HG02798 (cell line): Measurements from ENCODE around the gene SORL1.

Experiments
- ATAC-seq: cut with Tn5 transposase; IDR thresholded peaks from one replicate; pipeline ENCODE4 v1.9.1; 2021; ENCODE audit warnings: mild to moderate bottlenecking; ENCODE audit not compliant: unreplicated experiment, poor library complexity

SORL1 gene

DNA sequence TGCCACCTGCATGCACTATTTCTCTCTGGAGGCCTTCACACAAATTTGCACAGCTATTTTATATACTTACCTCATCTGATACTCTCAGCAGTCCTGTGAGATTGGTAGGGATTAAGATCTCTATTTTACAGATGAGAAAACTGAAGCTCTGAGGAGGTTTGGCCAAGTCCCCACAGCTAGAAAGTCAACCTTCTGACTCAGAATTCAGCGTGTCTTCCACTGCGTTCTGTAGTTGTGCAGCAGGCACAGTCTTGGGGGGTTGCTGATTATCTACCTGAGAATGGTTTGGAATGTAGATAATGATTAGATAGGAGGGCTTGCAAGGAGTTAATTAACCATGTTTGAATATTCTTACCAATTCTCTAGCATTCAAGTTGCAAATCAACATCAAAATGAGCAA lies 2.5 kb upstream of the SORL1 start:
- ATAC-seq = no peak

- no peak for ATAC-seq
Measured at GRCh38 chr11:121450401-121450800, 1.7 kb upstream of the SORL1 start.

DNA sequence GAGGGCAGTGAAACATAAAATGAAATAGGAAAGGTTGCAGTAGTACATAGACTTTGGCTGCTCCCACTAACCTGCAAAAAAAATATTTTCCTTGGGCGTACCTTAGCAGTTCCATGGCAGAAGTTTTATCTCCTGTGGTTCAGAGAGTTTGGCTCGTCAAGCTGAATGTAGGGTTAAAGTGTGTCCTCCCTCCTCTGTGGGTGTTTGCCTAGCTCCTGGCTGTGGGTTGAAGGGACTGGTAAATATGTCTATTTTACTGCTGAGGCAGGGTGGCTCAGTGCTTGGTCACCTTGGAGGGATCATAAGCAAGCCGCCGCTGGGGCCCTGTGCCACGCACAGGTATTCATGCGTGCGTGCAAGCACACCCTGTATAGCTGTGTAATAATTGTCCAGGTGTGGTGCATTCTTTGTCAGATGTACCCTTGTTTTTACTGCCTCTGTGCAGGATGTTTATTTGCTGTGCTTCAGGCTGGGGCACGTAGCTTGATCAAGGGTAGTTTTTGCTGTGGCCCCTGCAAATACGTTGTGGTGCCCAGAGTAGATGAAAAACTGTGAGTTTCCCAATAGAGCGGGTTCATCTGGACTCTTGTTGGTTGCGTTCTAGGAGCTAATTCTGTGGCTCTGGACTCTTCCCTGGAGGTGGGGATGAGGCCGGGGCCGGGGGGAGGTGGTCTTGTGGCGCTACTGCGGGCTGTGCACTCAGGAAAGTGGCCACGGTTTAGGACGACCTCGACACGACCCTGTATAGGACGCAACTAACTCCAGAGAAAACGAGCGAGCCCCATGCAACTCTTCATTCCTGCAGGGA lies 732 bp upstream of the SORL1 start:
- ATAC-seq = peak; percentile 0

DNA sequence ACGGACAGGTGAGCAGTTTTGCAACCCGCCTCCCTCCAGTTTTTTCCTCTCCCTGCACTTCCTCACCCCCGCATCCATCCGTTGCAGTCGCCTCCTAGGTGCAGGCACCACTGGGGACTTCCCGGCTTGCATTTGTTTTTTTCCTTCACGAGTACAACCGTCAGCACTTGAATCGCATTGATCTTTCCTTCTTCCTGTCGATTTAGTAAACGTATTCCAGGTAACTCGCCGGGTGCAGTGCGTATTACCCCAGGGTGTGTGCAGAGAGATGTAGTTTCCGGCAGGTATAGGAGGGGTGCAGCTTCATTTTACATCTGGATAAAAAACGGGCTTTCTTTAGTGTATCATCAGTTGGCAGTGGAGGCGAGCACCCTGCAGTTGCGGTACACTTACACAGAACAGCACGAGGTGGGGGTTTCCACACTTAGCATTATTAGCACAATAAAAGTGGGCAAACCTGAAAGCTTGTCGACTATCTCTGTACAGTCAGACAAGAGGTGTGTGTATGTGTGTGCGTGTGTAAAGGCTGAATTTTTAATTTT lies 566 bp downstream of the SORL1 start, which contains the start of gene SORL1-AS1:
SORL1-AS1 (minus strand) TSS at position 359 of the 542 bp plus-strand sequence.
- peak; percentile 20 for ATAC-seq

- no peak for ATAC-seq
Measured at GRCh38 chr11:121453589-121454299, 1.6 kb downstream of the SORL1 start.

- no peak for ATAC-seq
Measured at GRCh38 chr11:121455115-121455514, 3.0 kb downstream of the SORL1 start.

DNA sequence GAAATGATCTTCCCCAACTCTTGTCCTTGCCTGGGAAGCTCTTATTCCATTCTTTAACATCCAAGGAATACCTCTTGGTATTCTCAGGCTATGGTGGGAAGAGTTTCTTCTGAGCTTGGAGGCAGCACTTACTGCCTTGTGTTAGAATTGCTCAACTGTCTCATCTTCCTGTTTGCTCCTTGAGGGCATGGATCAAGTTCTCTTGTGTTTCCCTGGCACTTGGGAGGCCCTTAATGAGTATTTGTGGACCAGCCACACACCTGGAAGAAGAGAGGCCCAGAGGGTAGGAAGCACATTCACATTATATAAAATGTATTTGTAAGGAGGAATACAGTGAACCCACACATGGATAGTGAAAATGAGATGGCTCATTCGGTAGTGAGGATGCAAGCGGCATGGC lies 4.0 kb downstream of the SORL1 start:
- ATAC-seq = no peak

DNA sequence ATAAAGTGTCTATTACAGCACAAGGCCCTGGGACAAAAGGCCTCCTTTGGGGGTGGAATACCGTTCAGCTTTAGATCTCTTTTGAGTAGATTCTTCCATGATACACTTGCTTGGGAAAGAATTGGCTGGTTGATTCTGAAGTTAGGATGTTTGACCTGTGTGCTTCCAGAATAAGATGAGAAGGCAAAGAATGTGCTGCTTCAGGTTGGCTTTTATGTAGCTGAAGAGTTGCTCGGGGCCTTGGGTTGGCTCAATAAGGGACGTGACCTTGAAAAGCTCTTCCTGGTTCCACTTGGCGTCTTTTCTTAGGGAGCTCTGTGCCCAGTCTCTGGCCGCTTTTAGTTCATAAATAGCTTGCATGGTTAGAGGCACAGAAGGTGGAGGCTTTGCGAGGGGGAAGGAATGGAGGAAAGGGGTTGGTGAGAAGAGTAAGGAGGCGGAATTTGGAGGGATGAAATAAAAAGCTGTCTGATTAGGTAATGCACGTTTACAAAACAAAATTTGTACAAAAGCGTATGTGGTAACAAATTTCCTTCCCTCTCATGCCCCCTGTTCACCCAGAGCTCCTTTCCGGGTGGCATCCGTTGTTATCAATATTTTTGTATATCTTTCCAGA lies 4.8 kb downstream of the SORL1 start:
- no peak for ATAC-seq

GRCh38 chr11:121458551-121458950 lies 6.4 kb downstream of the SORL1 start:
- ATAC-seq = no peak

DNA sequence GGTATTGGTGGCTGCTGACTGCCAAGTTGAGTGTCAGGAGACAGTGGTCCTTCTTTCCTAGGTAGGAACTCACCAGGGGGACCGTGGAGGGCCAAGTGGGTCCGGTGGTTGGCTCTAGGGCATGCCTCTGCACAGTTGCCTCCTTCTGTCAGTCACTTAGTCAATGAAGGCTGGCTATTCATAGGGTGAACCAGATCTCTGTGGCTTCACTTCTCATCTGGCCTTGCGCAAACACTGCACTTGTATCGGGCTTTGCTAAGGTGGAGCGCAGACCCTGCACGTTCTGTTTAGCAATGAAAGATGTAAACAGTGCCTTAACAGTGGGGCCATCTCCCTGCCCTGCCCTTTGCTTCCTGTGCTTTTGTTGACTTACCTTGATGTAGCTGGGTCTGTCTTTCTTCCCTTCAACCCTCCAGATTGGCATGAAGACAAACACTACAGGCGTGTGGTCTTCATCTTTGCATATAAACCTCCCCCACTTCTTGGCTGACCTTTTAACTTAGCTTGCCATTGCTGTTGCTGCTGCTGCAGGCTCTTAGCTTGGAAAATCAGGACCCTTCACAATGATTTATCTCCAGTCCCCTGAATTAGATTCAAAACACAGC lies 7.4 kb downstream of the SORL1 start:
- no peak for ATAC-seq

- no peak for ATAC-seq
Measured at GRCh38 chr11:121460941-121461514, 8.9 kb downstream of the SORL1 start.

DNA sequence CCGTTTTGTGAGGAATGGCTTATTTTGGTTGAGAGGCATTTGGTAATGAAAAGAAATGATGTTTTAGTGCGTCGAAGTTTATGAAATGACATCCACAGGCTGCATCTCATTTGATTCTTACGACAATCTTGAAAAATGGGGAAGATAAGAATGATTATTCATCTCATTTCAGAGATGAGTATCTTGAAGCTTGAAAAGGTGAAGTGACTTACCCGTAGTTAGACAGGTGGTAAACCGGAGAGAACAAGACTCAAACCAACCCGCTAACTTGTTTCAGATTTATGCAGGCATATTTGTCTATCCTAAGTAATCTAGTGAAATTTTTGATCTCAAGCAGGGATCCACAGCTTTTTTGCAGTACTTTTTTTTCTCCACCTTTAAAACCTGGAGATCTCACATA lies 9.7 kb downstream of the SORL1 start:
- no peak for ATAC-seq

DNA sequence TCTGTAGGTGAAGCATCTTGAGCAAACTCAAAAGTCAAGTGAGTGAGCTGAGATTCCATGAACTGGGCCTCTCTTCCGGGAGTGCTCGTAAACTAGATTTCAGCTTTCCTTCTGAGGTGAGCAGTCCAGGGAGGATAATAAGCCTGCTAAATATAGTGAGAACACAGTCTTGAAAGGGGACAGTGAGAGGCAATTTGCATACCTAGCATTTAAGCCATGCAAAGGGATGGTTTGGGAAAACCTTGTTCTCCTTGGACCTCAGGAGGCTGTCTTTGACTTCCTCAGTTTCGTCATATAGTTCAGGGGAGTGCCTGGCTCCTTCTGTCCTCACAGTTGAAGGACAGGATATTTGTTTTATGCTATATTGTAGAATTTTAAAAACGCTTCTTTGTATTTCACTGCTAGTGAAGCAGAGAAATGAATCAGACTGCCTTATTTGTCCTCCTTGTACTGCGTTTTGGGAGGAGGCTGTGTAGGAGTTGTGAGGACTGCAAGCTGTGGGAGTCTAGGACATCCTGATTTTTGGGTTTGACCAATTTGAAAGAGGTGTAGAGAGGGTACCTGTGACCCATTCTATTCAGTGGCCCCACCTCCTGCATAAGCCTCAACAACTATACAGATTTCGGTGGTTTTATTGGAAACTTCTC lies 11.7 kb downstream of the SORL1 start:
- no peak for ATAC-seq

- peak; percentile 44 for ATAC-seq
Measured at GRCh38 chr11:121464352-121464946, 12.3 kb downstream of the SORL1 start.

GRCh38 chr11:121465709-121466062 lies 13.6 kb downstream of the SORL1 start:
- no peak for ATAC-seq

DNA sequence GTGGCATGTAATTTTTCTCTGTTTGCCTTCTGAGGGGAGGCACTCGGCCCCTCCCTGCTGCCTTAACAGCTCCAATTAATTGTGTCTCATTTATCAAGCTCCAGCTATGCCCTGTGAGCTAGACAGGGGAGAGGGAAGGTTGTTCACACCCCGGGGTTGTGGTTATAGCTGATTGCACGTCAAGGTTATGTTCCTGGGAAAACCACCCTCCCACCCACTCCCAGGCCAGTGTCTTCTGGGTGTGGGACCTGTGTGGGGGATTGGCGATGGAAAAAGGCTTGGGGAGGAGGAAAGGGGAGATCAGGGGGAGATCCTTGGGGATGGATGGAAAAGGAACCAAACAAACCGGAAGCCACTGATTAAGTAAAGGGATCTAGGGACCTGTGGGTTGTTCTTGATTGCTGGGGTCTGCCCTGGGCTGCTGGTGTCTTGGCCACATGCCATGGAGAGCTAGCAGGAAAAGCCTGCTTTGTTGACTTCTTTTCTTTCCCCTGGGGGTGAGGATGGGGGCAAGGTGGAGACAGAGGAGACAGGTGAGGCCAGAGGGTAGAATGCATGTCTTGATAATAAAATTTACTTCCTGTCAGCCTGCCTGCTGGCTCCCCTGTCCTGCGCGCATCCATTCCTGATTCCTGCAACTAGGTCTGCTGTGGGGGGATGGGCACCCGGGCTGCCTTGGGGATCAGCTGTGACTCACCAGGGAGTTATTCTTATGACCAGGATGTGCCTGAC lies 14.1 kb downstream of the SORL1 start:
- peak; percentile 23 for ATAC-seq

DNA sequence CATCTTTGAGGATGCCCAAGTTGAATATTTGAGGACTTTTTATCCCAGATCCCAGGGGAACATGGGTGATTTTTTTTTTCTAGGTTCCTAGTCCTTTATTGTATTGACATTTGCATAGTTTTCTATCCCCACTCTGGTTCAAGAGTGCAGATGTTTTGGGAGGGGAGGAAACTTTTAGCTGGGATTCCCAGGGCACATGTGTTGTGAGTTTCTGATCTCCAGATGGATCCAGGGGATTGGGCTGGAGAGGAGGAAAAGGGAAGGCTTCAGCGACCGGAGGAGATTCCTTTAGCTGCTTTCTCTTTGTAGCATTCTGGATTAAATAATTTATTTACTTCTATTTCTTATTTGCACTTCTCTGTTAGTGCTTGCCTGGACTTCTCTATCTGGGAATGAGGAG lies 15.4 kb downstream of the SORL1 start:
- no peak for ATAC-seq

- ATAC-seq = peak; percentile 75
Measured at GRCh38 chr11:121467965-121468364, 15.9 kb downstream of the SORL1 start.

GRCh38 chr11:121469910-121470309 lies 17.8 kb downstream of the SORL1 start:
- ATAC-seq = no peak
